Liver (tissue), 3 donors: ENCODE data around the gene CEP120.

Source experiments
- NR2F2 ChIP-seq: IDR thresholded peaks from 2 replicates; pipeline ENCODE4 v1.6.1; 2016; ENCODE audit warnings: antibody characterized with exemption
- YY1 ChIP-seq: IDR thresholded peaks from 2 replicates; pipeline ENCODE4 v1.6.1; 2016; ENCODE audit warnings: antibody characterized with exemption, mild to moderate bottlenecking
- ZBTB33 ChIP-seq: IDR thresholded peaks from 2 replicates; pipeline ENCODE4 v1.6.1; 2016; ENCODE audit warnings: antibody characterized with exemption
- TF ChIP-seq, protein P1 (sequence below): fragments of 150-350 bp; IDR thresholded peaks from 2 replicates; pipeline ENCODE4 v1.5.1; 2017; ENCODE audit warnings: improper control_type of control experiment, low read depth, low read length; ENCODE audit not compliant: missing input control
- TF ChIP-seq, protein P2 (sequence below): IDR thresholded peaks from 2 replicates; pipeline ENCODE4 v1.6.1; 2016; ENCODE audit warnings: antibody characterized with exemption, mild to moderate bottlenecking
- donor health status: healthy.
- donor health status: healthy.

- TF ChIP-seq, protein P1, sequence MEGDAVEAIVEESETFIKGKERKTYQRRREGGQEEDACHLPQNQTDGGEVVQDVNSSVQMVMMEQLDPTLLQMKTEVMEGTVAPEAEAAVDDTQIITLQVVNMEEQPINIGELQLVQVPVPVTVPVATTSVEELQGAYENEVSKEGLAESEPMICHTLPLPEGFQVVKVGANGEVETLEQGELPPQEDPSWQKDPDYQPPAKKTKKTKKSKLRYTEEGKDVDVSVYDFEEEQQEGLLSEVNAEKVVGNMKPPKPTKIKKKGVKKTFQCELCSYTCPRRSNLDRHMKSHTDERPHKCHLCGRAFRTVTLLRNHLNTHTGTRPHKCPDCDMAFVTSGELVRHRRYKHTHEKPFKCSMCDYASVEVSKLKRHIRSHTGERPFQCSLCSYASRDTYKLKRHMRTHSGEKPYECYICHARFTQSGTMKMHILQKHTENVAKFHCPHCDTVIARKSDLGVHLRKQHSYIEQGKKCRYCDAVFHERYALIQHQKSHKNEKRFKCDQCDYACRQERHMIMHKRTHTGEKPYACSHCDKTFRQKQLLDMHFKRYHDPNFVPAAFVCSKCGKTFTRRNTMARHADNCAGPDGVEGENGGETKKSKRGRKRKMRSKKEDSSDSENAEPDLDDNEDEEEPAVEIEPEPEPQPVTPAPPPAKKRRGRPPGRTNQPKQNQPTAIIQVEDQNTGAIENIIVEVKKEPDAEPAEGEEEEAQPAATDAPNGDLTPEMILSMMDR: no peak
- TF ChIP-seq ZBTB33 (no peak), YY1 (no peak), NR2F2 (no peak)
- TF ChIP-seq, protein P2, sequence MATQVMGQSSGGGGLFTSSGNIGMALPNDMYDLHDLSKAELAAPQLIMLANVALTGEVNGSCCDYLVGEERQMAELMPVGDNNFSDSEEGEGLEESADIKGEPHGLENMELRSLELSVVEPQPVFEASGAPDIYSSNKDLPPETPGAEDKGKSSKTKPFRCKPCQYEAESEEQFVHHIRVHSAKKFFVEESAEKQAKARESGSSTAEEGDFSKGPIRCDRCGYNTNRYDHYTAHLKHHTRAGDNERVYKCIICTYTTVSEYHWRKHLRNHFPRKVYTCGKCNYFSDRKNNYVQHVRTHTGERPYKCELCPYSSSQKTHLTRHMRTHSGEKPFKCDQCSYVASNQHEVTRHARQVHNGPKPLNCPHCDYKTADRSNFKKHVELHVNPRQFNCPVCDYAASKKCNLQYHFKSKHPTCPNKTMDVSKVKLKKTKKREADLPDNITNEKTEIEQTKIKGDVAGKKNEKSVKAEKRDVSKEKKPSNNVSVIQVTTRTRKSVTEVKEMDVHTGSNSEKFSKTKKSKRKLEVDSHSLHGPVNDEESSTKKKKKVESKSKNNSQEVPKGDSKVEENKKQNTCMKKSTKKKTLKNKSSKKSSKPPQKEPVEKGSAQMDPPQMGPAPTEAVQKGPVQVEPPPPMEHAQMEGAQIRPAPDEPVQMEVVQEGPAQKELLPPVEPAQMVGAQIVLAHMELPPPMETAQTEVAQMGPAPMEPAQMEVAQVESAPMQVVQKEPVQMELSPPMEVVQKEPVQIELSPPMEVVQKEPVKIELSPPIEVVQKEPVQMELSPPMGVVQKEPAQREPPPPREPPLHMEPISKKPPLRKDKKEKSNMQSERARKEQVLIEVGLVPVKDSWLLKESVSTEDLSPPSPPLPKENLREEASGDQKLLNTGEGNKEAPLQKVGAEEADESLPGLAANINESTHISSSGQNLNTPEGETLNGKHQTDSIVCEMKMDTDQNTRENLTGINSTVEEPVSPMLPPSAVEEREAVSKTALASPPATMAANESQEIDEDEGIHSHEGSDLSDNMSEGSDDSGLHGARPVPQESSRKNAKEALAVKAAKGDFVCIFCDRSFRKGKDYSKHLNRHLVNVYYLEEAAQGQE: no peak
These were observed 37.1 kb upstream of the CEP120 start for GRCh38 chr5:123460296-123460729.
